ENCODE data around the gene QPCTL.

GRCh38 chr19:45746866-45747265 lies 54.4 kb downstream of the QPCTL start:
- no peak for TF ChIP-seq ZNF668 (CRISPR knock-in tag; IDR thresholded peaks at IDR 0.05)
- no peak for TF ChIP-seq SIX5 (IDR thresholded peaks at IDR 0.05; ENCODE audit: borderline replicate concordance in 1 of 2, insufficient read depth in 1 of 2, low read depth in 1 of 2, low read length in 2 of 2)
- no peak for TF ChIP-seq NR2C1 (IDR thresholded peaks at IDR 0.05)
- TF ChIP-seq NR2C1 (tag; IDR thresholded peaks at IDR 0.05) = no peak
- TF ChIP-seq POLR2AphosphoS2 (IDR thresholded peaks at IDR 0.05; ENCODE audit: low read length) = no peak
- no peak for TF ChIP-seq HNRNPH1 (optimal IDR thresholded peaks at IDR 0.05; ENCODE audit: low read depth, low read length)
- TF ChIP-seq MAX (CRISPR knock-in tag; IDR thresholded peaks at IDR 0.05) = no peak

Measured in K562 (cell line).